Posterior cingulate gyrus (tissue), 11 donors: ENCODE measurements around the gene SARS1.

Experiments
- DNase-seq, 10 donors: peaks; one replicate each; pipeline versions ENCODE4 v3.0.0 to v3.0.0-alpha.2; 2020 to 2021; ENCODE audit warnings: mixed read lengths in 3 of 10
- intact Hi-C: fragments of 100-400 bp; cut with DNase I; formaldehyde crosslinking; loops from one replicate; pipeline ENCODE4 v1.15.1; 2023

Gene SARS1

DNA sequence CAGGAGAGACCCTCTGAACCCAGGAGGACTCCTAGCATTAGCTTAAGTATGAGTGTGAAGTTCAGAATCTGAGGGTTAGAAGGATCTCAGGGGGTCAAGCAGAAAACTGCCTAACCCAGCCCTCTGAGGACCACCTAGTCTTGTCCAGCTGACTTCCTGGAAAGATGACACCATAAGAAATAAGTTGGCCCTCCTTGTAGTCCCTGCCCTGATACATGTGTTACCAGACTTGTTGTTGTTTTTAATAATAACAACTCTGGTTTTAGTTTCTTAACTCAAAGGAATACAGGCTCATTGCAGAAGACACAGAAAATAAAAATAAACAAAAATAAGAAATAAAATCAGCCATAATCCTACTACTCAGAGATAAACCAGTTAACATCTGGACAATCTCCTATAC is 21.8 kb upstream of the SARS1 start:
- DNase-seq, result no peak
- intact Hi-C loops, result no loop called here

DNA sequence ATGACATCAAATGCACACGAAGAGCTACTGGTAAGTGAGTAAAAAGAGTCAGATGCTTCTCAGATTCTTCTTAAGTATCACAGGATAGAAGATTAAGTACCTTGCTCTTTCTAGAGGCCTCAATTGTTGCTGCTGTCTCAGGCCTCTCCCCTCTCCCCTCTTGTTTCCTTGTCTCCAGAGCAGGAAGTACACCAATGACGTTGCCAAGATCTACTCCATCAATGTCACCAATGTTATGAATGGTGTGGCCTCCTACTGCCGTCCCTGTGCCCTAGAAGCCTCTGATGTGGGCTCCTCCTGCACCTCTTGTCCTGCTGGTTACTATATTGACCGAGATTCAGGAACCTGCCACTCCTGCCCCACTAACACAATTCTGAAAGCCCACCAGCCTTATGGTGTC is 21.3 kb upstream of the SARS1 start:
- intact Hi-C loops, result no loop called here
- DNase-seq, result no peak

GRCh38 chr1:109193653-109194590 is 19.8 kb upstream of the SARS1 start:
- no peak for DNase-seq

GRCh38 chr1:109197158-109198042 is 16.3 kb upstream of the SARS1 start:
- intact Hi-C loops, result no loop called here
- no peak for DNase-seq

More at GRCh38 chr1:109193653-109194590, 19.8 kb upstream of the SARS1 start:
- intact Hi-C loops, result no loop called here

- intact Hi-C loops, result no loop called here
Observed at GRCh38 chr1:109198043-109198695, 15.5 kb upstream of the SARS1 start.

GRCh38 chr1:109198745-109199144 is 15.0 kb upstream of the SARS1 start:
- intact Hi-C loops, result no loop called here
- peak in 2 of 10 donors; percentile 33 to 62 for DNase-seq

More at GRCh38 chr1:109198043-109198695, 15.5 kb upstream of the SARS1 start:
- DNase-seq, result peak in 5 of 10 donors; percentile 33 to 87 (median 46)

DNA sequence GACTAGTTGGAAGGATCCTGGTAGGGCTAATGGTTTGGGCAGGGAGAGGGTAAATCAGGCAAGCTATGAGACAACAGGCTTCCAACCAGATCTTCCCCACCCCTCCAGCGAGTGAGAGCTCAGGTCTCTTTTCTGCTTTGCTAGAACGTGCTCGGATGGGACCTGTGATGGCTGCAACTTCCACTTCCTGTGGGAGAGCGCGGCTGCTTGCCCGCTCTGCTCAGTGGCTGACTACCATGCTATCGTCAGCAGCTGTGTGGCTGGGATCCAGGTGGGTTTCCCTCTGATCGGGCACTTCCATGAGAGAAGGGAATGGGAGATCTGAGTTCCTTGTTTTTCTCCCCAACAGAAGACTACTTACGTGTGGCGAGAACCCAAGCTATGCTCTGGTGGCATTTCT is 14.0 kb upstream of the SARS1 start:
- intact Hi-C loops, result loop anchor here (2.0 kb wide), 2 partner anchors 63 to 199 kb away; no protein-coding TSS in a partner anchor

DNA sequence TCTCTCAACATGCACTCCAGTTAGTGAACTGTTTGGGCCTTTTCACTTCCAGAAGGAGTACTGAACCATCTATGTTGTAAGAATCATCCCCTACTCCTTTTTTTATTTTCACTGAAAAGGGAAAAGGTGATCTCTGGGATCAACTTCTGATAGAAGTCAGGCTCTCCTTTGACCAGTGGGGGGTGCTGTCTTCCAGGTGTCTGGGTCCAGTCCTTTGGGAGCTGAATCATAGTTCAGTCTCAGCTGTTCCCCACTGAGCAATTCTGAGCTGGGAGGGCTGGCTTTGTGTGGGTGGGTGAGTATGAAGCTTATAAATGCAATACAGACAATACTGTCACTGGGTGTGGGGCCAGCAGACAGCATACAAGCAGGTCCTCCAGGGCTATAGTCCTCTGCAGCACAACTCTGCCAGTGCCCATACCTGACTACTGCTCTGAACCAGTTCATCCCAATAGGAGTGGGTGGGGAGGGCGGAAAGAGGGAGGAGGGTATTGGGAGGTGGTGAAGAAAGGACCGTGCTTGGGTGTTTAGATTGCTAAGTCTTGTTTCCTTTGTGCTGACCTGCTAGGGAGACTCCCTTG is 12.5 kb upstream of the SARS1 start:
- intact Hi-C loops, result loop anchor here (2.0 kb wide), 2 partner anchors 62 to 198 kb away; no protein-coding TSS in a partner anchor
- DNase-seq, result peak; percentile 26 to 95 (median 72)

More for the DNA sequence above, 14.0 kb upstream of the SARS1 start:
- DNase-seq, result no peak

GRCh38 chr1:109204484-109204883 is 9.2 kb upstream of the SARS1 start:
- intact Hi-C loops, result no loop called here
- DNase-seq, result no peak

- intact Hi-C loops, result no loop called here
- DNase-seq, result no peak
Observed at GRCh38 chr1:109206339-109206738, 7.4 kb upstream of the SARS1 start.

GRCh38 chr1:109207467-109208103 is 6.1 kb upstream of the SARS1 start:
- intact Hi-C loops, result no loop called here
- DNase-seq, result no peak

DNA sequence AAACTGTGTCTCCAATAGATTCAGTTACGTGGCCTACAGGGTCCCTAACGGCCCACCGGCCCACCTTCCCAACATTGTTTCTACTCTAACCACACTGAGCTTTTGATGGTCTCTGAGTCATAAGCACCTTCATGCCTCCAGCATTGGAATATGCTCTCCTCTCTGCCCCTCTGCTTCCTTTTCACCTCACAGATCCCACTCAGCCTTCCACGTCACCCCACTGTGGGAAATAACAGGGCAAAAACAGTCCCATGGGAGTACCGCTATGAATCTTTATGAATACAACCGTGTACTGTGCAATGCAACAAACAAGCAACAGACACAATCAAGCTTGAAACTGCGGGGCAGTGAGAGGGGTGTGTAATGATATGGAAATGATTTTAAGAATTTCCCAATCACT is 5.3 kb upstream of the SARS1 start:
- DNase-seq, result no peak
- intact Hi-C loops, result no loop called here

DNA sequence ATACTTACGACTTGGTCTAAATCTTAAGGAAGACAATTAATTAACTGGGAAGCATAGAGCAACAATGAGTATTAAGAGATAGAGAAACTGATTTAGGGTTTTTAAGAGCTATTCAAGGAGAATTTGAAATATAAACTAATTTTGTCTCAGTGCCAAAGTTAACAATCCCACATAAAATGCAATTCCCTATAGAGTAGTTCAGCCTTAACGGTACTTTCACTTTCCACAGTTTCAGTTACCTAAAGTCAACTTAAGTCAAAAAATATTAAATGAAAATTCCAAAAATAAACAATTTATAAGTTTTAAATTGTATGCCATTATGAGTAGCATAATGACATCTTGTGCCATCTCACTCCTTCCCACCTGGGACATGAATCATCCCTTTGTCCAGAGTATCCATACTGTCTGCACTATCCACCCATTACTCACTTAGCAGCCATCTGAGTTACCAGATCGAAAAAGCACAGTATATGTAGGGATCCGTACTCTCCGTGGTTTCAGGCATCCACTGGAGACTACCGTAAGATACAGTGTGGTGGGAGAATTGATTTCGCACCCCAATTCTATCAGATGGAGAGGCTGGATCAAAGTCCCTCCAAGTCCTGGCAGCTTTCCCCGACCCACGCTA is 4.8 kb upstream of the SARS1 start:
- intact Hi-C loops, result no loop called here
- DNase-seq, result no peak

- intact Hi-C loops, result no loop called here
- DNase-seq, result no peak
Observed at GRCh38 chr1:109210058-109210457, 3.7 kb upstream of the SARS1 start.

GRCh38 chr1:109213345-109213823 is 334 bp upstream of the SARS1 start:
- intact Hi-C loops, result no loop called here
- DNase-seq, result no peak

- peak in 1 of 10 donors; percentile 17 for DNase-seq
- intact Hi-C loops, result no loop called here
Observed at GRCh38 chr1:109214695-109215623, 1.2 kb downstream of the SARS1 start.

- DNase-seq, result no peak
- intact Hi-C loops, result no loop called here
Observed at GRCh38 chr1:109216662-109217061, 2.9 kb downstream of the SARS1 start.

DNA sequence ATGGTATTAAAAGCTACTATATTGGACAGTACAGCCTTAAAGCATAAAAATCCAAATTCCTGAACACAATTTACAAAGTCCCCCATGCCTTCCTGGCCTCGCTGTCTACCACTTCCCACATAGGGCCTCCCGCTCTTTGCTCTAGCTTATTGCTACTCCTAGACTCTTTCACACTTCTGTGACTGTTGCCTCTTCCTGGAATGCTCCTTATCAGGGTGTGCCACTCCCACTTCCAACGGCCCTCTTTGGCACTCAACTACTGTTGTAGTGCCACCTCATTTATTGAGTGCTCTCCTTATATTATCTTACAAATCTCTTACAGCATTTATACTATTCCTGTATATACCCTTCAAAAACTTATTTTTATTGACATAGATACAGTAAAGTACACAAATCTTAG is 4.8 kb downstream of the SARS1 start:
- no peak for DNase-seq
- intact Hi-C loops, result no loop called here
